Endothelial cell of hepatic sinusoid (primary cell): ENCODE measurements around the gene AUTS2.

Source experiments
- in situ Hi-C: cut with HindIII; loops from 2 replicates; pipeline ENCODE4 v1.10.0; 2017; ENCODE audit warnings: low sequenced_read_pairs

Gene AUTS2

GRCh38 chr7:70771451-70771850, 1173.2 kb downstream of the AUTS2 start:
- in situ Hi-C loops: no loop called here

- in situ Hi-C loops: no loop called here
Measured at GRCh38 chr7:70772891-70773290, 1174.6 kb downstream of the AUTS2 start.

GRCh38 chr7:70773406-70773805, 1175.1 kb downstream of the AUTS2 start:
- in situ Hi-C loops: no loop called here

- in situ Hi-C loops: no loop called here
Measured at GRCh38 chr7:70774950-70775527, 1176.8 kb downstream of the AUTS2 start.

- in situ Hi-C loops: no loop called here
Measured at GRCh38 chr7:70775570-70776156, 1177.4 kb downstream of the AUTS2 start.

GRCh38 chr7:70776627-70777101, 1178.4 kb downstream of the AUTS2 start:
- in situ Hi-C loops: no loop called here

GRCh38 chr7:70777251-70777650, 1179.0 kb downstream of the AUTS2 start:
- in situ Hi-C loops: no loop called here

GRCh38 chr7:70778585-70778984, 1180.3 kb downstream of the AUTS2 start:
- in situ Hi-C loops: no loop called here

GRCh38 chr7:70779321-70779720, 1181.0 kb downstream of the AUTS2 start:
- in situ Hi-C loops: no loop called here

GRCh38 chr7:70781922-70782311, 1183.6 kb downstream of the AUTS2 start:
- in situ Hi-C loops: no loop called here

- in situ Hi-C loops: no loop called here
Measured at GRCh38 chr7:70782796-70783195, 1184.5 kb downstream of the AUTS2 start.

GRCh38 chr7:70785427-70785826, 1187.2 kb downstream of the AUTS2 start:
- in situ Hi-C loops: no loop called here

GRCh38 chr7:70786076-70786475, 1187.8 kb downstream of the AUTS2 start:
- in situ Hi-C loops: no loop called here

GRCh38 chr7:70787286-70787685, 1189.0 kb downstream of the AUTS2 start:
- in situ Hi-C loops: no loop called here

GRCh38 chr7:70787771-70788170, 1189.5 kb downstream of the AUTS2 start:
- in situ Hi-C loops: no loop called here

GRCh38 chr7:70788276-70788675, 1190.0 kb downstream of the AUTS2 start:
- in situ Hi-C loops: no loop called here

GRCh38 chr7:70789481-70790214, 1191.4 kb downstream of the AUTS2 start:
- in situ Hi-C loops: no loop called here

GRCh38 chr7:70790215-70791073, 1192.2 kb downstream of the AUTS2 start:
- in situ Hi-C loops: no loop called here

- in situ Hi-C loops: no loop called here
Measured at GRCh38 chr7:70791341-70791740, 1193.1 kb downstream of the AUTS2 start.

- in situ Hi-C loops: no loop called here
Measured at GRCh38 chr7:70793060-70793459, 1194.8 kb downstream of the AUTS2 start.

GRCh38 chr7:70793821-70794220, 1195.5 kb downstream of the AUTS2 start:
- in situ Hi-C loops: no loop called here
